HepG2 (cell line): ENCODE data around the gene NPB. TPM values are rescaled to one million over a fixed set of nuclear protein-coding genes. Genes with fewer than 3 reads are reported as not detected.

Source experiments
- ATAD3A ChIP-seq: sonication (generic); formaldehyde crosslinking; IDR thresholded peaks from 2 replicates; pipeline ENCODE4 v1.4.0; 2020; ENCODE audit warnings: missing genetic modification reagents
- CENPX ChIP-seq: sonication (generic); formaldehyde crosslinking; IDR thresholded peaks from 2 replicates; pipeline ENCODE4 v1.9.0; 2021; ENCODE audit warnings: mild to moderate bottlenecking, missing genetic modification reagents, moderate library complexity
- CREM ChIP-seq, 2 experiments: sonication (generic) in 1 of 2; formaldehyde crosslinking in 1 of 2; IDR thresholded peaks; 2 replicates each; pipeline versions ENCODE4 v1.4.0 to v1.6.1; 2016 to 2020; ENCODE audit warnings: antibody characterized with exemption in 1 of 2, mild to moderate bottlenecking in 1 of 2, missing genetic modification reagents in 1 of 2
- JUN ChIP-seq: sonication (generic); formaldehyde crosslinking; IDR thresholded peaks from 2 replicates; pipeline ENCODE4 v1.4.0; 2020; ENCODE audit warnings: mild to moderate bottlenecking, missing genetic modification reagents
- RBAK ChIP-seq: sonication (generic); formaldehyde crosslinking; IDR thresholded peaks from 2 replicates; pipeline ENCODE4 v1.5.1; 2020; ENCODE audit warnings: mild to moderate bottlenecking, missing genetic modification reagents
- REXO4 ChIP-seq: sonication (generic); formaldehyde crosslinking; IDR thresholded peaks from 2 replicates; pipeline ENCODE4 v1.8.0; 2022; ENCODE audit warnings: missing genetic modification reagents, mild to moderate bottlenecking, borderline replicate concordance
- RFXANK ChIP-seq: IDR thresholded peaks from 2 replicates; pipeline ENCODE4 v1.6.1; 2016
- SALL2 ChIP-seq: sonication (generic); formaldehyde crosslinking; IDR thresholded peaks from 2 replicates; pipeline ENCODE4 v1.8.1; 2023; ENCODE audit warnings: mild to moderate bottlenecking, missing genetic modification reagents, inconsistent platforms
- SOX6 ChIP-seq, 2 experiments: fragments of 450-650 bp in 1 of 2; sonication (generic) in 1 of 2; formaldehyde crosslinking in 1 of 2; IDR thresholded peaks; 2 replicates each; pipeline versions ENCODE4 v1.4.0 to v1.6.1; 2017 to 2020; ENCODE audit warnings: antibody characterized with exemption in 1 of 2, mild to moderate bottlenecking in 1 of 2, missing genetic modification reagents in 1 of 2
- ZNF460 ChIP-seq: sonication (generic); formaldehyde crosslinking; IDR thresholded peaks from 2 replicates; pipeline ENCODE4 v1.5.1; 2020; ENCODE audit warnings: missing genetic modification reagents, mild to moderate bottlenecking, borderline replicate concordance
- ZNF496 ChIP-seq: sonication (generic); formaldehyde crosslinking; IDR thresholded peaks from 2 replicates; pipeline ENCODE4 v1.8.1; 2023; ENCODE audit warnings: mild to moderate bottlenecking, moderate library complexity, missing genetic modification reagents; ENCODE audit not compliant: insufficient replicate concordance
- ZNF549 ChIP-seq: sonication (generic); formaldehyde crosslinking; IDR thresholded peaks from 2 replicates; pipeline ENCODE4 v1.5.0; 2020; ENCODE audit warnings: missing genetic modification reagents
- ZNF564 ChIP-seq: sonication (generic); formaldehyde crosslinking; IDR thresholded peaks from 2 replicates; pipeline ENCODE4 v1.8.1; 2023; ENCODE audit warnings: mild to moderate bottlenecking, missing genetic modification reagents
- ZNF737 ChIP-seq: sonication (generic); formaldehyde crosslinking; IDR thresholded peaks from 2 replicates; pipeline ENCODE4 v1.5.0; 2020; ENCODE audit warnings: missing genetic modification reagents, mild to moderate bottlenecking, borderline replicate concordance
- polyA plus RNA-seq, 8 experiments: library from polyadenylated mRNA; depleted of rRNA in 3 of 8; stranded (reverse) in 7 of 8; unstranded in 1 of 8; fragments of >200 nt; fragmentation: Illumina TruSeq in 4 of 8; extraction: Trizol in 4 of 8; gene quantifications; 2 replicates each; pipeline versions ENCODE4 v1.2.1 to v1.2.3, GENCODE V29; 2011 to 2016; ENCODE audit warnings: low read depth in 4 of 8, missing spikeins in 1 of 8, mixed read lengths in 1 of 8; ENCODE audit not compliant: insufficient read depth in 1 of 8
- total RNA-seq, 5 experiments: library from RNA; depleted of rRNA; stranded (reverse); fragments of >200 nt; fragmentation: Illumina TruSeq; extraction: Trizol; gene quantifications; 2 replicates each; pipeline ENCODE4 v1.2.3, GENCODE V29; 2016; ENCODE audit warnings: low read depth in 1 of 5
- TF ChIP-seq, protein P1 (sequence below), 2 experiments: sonication (generic) in 1 of 2; formaldehyde crosslinking in 1 of 2; IDR thresholded peaks; 2 replicates each; pipeline versions ENCODE4 v1.5.1 to v1.6.1; 2011 to 2020; ENCODE audit warnings: borderline replicate concordance in 1 of 2, low read depth in 1 of 2, low read length in 1 of 2, mild to moderate bottlenecking in 1 of 2, missing genetic modification reagents in 1 of 2, moderate library complexity in 1 of 2
- TF ChIP-seq, protein P2 (sequence below): sonication (generic); formaldehyde crosslinking; IDR thresholded peaks from 2 replicates; pipeline ENCODE4 v1.5.0; 2020; ENCODE audit warnings: missing genetic modification reagents
- TF ChIP-seq, protein P3 (sequence below): sonication (generic); formaldehyde crosslinking; IDR thresholded peaks from 2 replicates; pipeline ENCODE4 v1.5.0; 2020; ENCODE audit warnings: missing genetic modification reagents, mild to moderate bottlenecking, borderline replicate concordance
- TF ChIP-seq, protein P4 (sequence below): sonication (generic); formaldehyde crosslinking; IDR thresholded peaks from 2 replicates; pipeline ENCODE4 v1.5.0; 2020; ENCODE audit warnings: mild to moderate bottlenecking, missing genetic modification reagents
- TF ChIP-seq, protein P5 (sequence below): sonication (generic); formaldehyde crosslinking; IDR thresholded peaks from 2 replicates; pipeline ENCODE4 v1.4.0; 2020; ENCODE audit warnings: missing genetic modification reagents

Gene NPB
- total and polyA plus RNA-seq, 2 of the 13 experiments (the other 11 are each of a cell fraction or from before 2014, with no cell fraction given) = 0.11 to 0.93 TPM

DNA sequence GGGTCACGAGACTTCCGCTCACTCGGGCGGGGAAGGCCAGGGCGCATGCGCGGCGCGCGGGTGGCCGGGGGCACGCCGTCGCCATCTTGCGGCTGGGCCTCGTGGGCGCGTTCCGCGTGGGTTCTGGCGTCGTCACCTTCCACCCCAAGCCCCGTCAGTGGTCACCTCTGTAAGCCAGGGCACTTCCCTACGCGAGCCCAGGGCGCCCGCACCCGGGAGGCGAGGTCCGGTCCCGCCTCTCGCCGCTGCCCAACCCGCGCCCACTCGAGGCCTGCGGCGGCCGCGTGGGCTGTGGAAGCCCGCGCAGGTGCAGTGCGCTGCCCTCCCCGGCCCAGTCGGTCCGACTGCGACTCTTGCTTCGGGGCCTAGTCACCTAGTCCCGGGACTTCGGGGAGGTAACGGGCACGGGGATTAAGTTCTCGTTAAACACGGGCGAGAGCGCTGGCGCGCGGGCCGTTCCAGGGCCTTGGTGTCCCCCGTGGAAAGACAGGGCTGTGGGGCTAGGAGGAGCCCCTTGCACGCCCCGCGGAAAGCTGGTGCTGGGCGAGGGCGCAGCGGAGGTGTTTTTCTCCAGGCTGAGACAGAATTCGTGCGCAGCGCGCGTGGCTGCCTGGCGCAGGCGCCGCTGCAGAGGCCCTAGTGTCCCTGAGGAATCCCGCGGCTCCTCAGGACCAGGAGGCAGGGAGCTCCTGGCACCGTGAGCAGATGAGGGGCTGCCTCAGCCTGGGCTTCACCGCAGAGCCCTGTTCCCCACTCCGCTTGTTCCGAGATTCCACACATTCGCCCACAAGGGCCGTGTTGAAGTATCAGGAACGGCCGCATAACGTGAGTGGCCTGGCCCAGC, 30.4 kb upstream of the NPB start (continued):
- no peak for TF ChIP-seq CENPX
- TF ChIP-seq RBAK (CRISPR knock-in tag) = 0 out of 2 replicates have a peak, but pooled peaks have one; percentile 44
- TF ChIP-seq ZNF549 (CRISPR knock-in tag) = 0 out of 2 replicates have a peak, but pooled peaks have one; percentile 76
- TF ChIP-seq, protein P1, sequence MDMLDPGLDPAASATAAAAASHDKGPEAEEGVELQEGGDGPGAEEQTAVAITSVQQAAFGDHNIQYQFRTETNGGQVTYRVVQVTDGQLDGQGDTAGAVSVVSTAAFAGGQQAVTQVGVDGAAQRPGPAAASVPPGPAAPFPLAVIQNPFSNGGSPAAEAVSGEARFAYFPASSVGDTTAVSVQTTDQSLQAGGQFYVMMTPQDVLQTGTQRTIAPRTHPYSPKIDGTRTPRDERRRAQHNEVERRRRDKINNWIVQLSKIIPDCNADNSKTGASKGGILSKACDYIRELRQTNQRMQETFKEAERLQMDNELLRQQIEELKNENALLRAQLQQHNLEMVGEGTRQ (IDR thresholded peaks at IDR 0.05; ENCODE audit: low read depth, low read length) = no peak; the same call in 1 of the 2 replicates
- TF ChIP-seq, protein P1 (CRISPR knock-in tag; IDR thresholded peaks at IDR 0.05; ENCODE audit: borderline replicate concordance) = 0 out of 2 replicates have a peak, but pooled peaks have one; percentile 51
- TF ChIP-seq ZNF460 (CRISPR knock-in tag) = no peak
- TF ChIP-seq RFXANK (CRISPR knock-in tag) = peak; percentile 59; the same call in 1 of the 2 replicates
- TF ChIP-seq SALL2 = peak; percentile 85
- no peak; the same call in none of the 2 replicates for TF ChIP-seq ZNF737 (CRISPR knock-in tag)
- TF ChIP-seq ZNF496 (CRISPR knock-in tag) = no peak
- TF ChIP-seq, protein P2, sequence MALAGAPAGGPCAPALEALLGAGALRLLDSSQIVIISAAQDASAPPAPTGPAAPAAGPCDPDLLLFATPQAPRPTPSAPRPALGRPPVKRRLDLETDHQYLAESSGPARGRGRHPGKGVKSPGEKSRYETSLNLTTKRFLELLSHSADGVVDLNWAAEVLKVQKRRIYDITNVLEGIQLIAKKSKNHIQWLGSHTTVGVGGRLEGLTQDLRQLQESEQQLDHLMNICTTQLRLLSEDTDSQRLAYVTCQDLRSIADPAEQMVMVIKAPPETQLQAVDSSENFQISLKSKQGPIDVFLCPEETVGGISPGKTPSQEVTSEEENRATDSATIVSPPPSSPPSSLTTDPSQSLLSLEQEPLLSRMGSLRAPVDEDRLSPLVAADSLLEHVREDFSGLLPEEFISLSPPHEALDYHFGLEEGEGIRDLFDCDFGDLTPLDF (CRISPR knock-in tag) = peak; percentile 79
- TF ChIP-seq, protein P3, sequence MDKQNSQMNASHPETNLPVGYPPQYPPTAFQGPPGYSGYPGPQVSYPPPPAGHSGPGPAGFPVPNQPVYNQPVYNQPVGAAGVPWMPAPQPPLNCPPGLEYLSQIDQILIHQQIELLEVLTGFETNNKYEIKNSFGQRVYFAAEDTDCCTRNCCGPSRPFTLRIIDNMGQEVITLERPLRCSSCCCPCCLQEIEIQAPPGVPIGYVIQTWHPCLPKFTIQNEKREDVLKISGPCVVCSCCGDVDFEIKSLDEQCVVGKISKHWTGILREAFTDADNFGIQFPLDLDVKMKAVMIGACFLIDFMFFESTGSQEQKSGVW (CRISPR knock-in tag) = peak; percentile 97; the same call in 1 of the 2 replicates
- peak; percentile 85; the same call in 1 of the 2 replicates for TF ChIP-seq ZNF564 (CRISPR knock-in tag)
- peak; percentile 96; the same call in 1 of the 2 replicates for TF ChIP-seq REXO4
- TF ChIP-seq ATAD3A (CRISPR knock-in tag) = no peak
- TF ChIP-seq, protein P4, sequence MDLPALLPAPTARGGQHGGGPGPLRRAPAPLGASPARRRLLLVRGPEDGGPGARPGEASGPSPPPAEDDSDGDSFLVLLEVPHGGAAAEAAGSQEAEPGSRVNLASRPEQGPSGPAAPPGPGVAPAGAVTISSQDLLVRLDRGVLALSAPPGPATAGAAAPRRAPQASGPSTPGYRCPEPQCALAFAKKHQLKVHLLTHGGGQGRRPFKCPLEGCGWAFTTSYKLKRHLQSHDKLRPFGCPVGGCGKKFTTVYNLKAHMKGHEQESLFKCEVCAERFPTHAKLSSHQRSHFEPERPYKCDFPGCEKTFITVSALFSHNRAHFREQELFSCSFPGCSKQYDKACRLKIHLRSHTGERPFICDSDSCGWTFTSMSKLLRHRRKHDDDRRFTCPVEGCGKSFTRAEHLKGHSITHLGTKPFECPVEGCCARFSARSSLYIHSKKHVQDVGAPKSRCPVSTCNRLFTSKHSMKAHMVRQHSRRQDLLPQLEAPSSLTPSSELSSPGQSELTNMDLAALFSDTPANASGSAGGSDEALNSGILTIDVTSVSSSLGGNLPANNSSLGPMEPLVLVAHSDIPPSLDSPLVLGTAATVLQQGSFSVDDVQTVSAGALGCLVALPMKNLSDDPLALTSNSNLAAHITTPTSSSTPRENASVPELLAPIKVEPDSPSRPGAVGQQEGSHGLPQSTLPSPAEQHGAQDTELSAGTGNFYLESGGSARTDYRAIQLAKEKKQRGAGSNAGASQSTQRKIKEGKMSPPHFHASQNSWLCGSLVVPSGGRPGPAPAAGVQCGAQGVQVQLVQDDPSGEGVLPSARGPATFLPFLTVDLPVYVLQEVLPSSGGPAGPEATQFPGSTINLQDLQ = peak; percentile 98
- TF ChIP-seq SOX6 (IDR thresholded peaks at IDR 0.05) = no peak
- peak; percentile 47; the same call in 1 of the 2 replicates for TF ChIP-seq SOX6 (CRISPR knock-in tag; IDR thresholded peaks at IDR 0.05)
- TF ChIP-seq CREM (IDR thresholded peaks at IDR 0.05) = no peak
- TF ChIP-seq CREM (CRISPR knock-in tag; IDR thresholded peaks at IDR 0.05) = no peak
- TF ChIP-seq JUN (CRISPR knock-in tag) = peak; percentile 84; the same call in 1 of the 2 replicates
- TF ChIP-seq, protein P5, sequence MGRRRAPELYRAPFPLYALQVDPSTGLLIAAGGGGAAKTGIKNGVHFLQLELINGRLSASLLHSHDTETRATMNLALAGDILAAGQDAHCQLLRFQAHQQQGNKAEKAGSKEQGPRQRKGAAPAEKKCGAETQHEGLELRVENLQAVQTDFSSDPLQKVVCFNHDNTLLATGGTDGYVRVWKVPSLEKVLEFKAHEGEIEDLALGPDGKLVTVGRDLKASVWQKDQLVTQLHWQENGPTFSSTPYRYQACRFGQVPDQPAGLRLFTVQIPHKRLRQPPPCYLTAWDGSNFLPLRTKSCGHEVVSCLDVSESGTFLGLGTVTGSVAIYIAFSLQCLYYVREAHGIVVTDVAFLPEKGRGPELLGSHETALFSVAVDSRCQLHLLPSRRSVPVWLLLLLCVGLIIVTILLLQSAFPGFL (CRISPR knock-in tag) = no peak
